IMR-90 (cell line): Measurements from ENCODE around the gene TATDN2. TPM values are rescaled to one million over a fixed set of nuclear protein-coding genes. Genes with fewer than 3 reads are reported as not detected.

Source experiments
- ATAC-seq: fragments of 200-7000 bp; cut with Tn5 transposase; 2 replicates; pipeline ENCODE4 v1.9.1; 2020; ENCODE audit warnings: low read depth, mild to moderate bottlenecking, moderate library complexity
- BruUV-seq: library from RNA; stranded (reverse); fragments of 400-500 nt; replicated peaks from 2 replicates; lab custom pipeline; 2021; lab: Mats Ljungman, UMichigan
- CTCF ChIA-PET: fragments of 300-600 bp; formaldehyde crosslinking; extraction: SDS; loops from one replicate; lab custom pipeline; 2021; ENCODE audit warnings: antibody characterized with exemption; lab: Yijun Ruan, JAX
- POLR2A ChIA-PET: fragments of 300-600 bp; sonication (Branson Sonifier 250); formaldehyde crosslinking; loops from one replicate; lab custom pipeline; 2022; ENCODE audit warnings: antibody characterized with exemption; ENCODE audit not compliant: unreplicated experiment; lab: Charles Lee
- DNase-seq: peaks from one replicate; pipeline ENCODE4 v3.0.0; 2013
- H2AFZ ChIP-seq: replicated peaks from 2 replicates; pipeline ENCODE3; 2013; ENCODE audit warnings: low read length, mild to moderate bottlenecking; ENCODE audit not compliant: poor library complexity
- H2AK5ac ChIP-seq: 2 replicates; pipeline ENCODE4 v1.6.1; 2013; ENCODE audit warnings: low read depth, low read length, inconsistent platforms
- H2AK9ac ChIP-seq: replicated peaks from 2 replicates; pipeline ENCODE3; 2013; ENCODE audit warnings: mild to moderate bottlenecking, low read depth, low read length, moderate library complexity; ENCODE audit not compliant: poor library complexity
- H2BK120ac ChIP-seq: 2 replicates; pipeline ENCODE4 v1.6.1; 2013; ENCODE audit warnings: low read depth, low read length, inconsistent platforms
- H2BK15ac ChIP-seq: 3 replicates; pipeline ENCODE4 v1.6.1; 2013; ENCODE audit warnings: low read depth, low read length, inconsistent platforms
- H2BK20ac ChIP-seq: 2 replicates; pipeline ENCODE4 v1.6.1; 2013; ENCODE audit warnings: low read depth, mild to moderate bottlenecking, inconsistent platforms, low read length, moderate library complexity
- H2BK5ac ChIP-seq: 2 replicates; pipeline ENCODE4 v1.6.1; 2013; ENCODE audit warnings: mild to moderate bottlenecking, low read depth, low read length, inconsistent platforms; ENCODE audit not compliant: poor library complexity, severe bottlenecking
- H3K14ac ChIP-seq: replicated peaks from 2 replicates; pipeline ENCODE4 v1.6.1; 2013; ENCODE audit warnings: low read depth, low read length, inconsistent platforms
- H3K18ac ChIP-seq: 2 replicates; pipeline ENCODE4 v1.6.1; 2013; ENCODE audit warnings: low read depth, low read length, control low read depth
- H3K23ac ChIP-seq: 2 replicates; pipeline ENCODE4 v1.6.1; 2013; ENCODE audit warnings: low read depth, low read length, inconsistent platforms
- H3K27ac ChIP-seq: 2 replicates; pipeline ENCODE4 v1.5.1; 2013; ENCODE audit warnings: mild to moderate bottlenecking, control low read depth, low read length; ENCODE audit not compliant: insufficient read depth
- H3K27me3 ChIP-seq: 2 replicates; pipeline ENCODE4 v1.6.1; 2013; ENCODE audit warnings: low read length; ENCODE audit not compliant: control insufficient read depth, insufficient read depth
- H3K36me3 ChIP-seq: 2 replicates; pipeline ENCODE4 v1.6.1; 2013; ENCODE audit warnings: low read length, mixed read lengths; ENCODE audit not compliant: control insufficient read depth, insufficient read depth
- H3K4ac ChIP-seq: 2 replicates; pipeline ENCODE4 v1.6.1; 2013; ENCODE audit warnings: low read depth, low read length, inconsistent platforms
- H3K4me1 ChIP-seq: 2 replicates; pipeline ENCODE4 v1.6.1; 2013; ENCODE audit warnings: low read length, mixed read lengths; ENCODE audit not compliant: control insufficient read depth, insufficient read depth
- H3K4me2 ChIP-seq: 2 replicates; pipeline ENCODE4 v1.6.1; 2013; ENCODE audit warnings: low read depth, mild to moderate bottlenecking, control low read depth, low read length, moderate library complexity
- H3K4me3 ChIP-seq: 2 replicates; pipeline ENCODE4 v1.5.1; 2013; ENCODE audit warnings: low read depth, mild to moderate bottlenecking, control low read depth, low read length, moderate library complexity; ENCODE audit not compliant: insufficient read depth
- H3K56ac ChIP-seq: 2 replicates; pipeline ENCODE4 v1.6.1; 2013; ENCODE audit warnings: low read length, inconsistent platforms; ENCODE audit not compliant: insufficient read depth; ENCODE audit errors: extremely low read depth
- H3K79me1 ChIP-seq, 2 experiments: 2 replicates each; pipeline ENCODE4 v1.6.1; 2013; ENCODE audit warnings: low read length in 2 of 2, inconsistent platforms in 1 of 2, low read depth in 1 of 2
- H3K9ac ChIP-seq: 2 replicates; pipeline ENCODE4 v1.6.1; 2013; ENCODE audit warnings: low read depth, low read length, control low read depth
- H3K9me1 ChIP-seq: 2 replicates; pipeline ENCODE4 v1.6.1; 2013; ENCODE audit warnings: low read length, inconsistent platforms; ENCODE audit not compliant: insufficient read depth
- H3K9me3 ChIP-seq: 2 replicates; pipeline ENCODE4 v1.6.1; 2013; ENCODE audit warnings: low read length; ENCODE audit not compliant: control insufficient read depth, insufficient read depth
- H4K20me1 ChIP-seq: 2 replicates; pipeline ENCODE4 v1.6.1; 2013; ENCODE audit warnings: low read length, inconsistent platforms; ENCODE audit not compliant: insufficient read depth
- H4K5ac ChIP-seq: 2 replicates; pipeline ENCODE4 v1.6.1; 2013; ENCODE audit warnings: mild to moderate bottlenecking, low read depth, low read length, control low read depth
- H4K8ac ChIP-seq, 2 experiments: 2 replicates each; pipeline ENCODE4 v1.6.1; 2013; ENCODE audit warnings: low read depth in 2 of 2, low read length in 2 of 2, control low read depth in 1 of 2, inconsistent platforms in 1 of 2
- H4K91ac ChIP-seq: 2 replicates; pipeline ENCODE4 v1.6.1; 2013; ENCODE audit warnings: low read depth, low read length, inconsistent platforms; ENCODE audit not compliant: insufficient read depth
- BHLHE40 ChIP-seq: fragments of 150-350 bp; IDR thresholded peaks from 2 replicates; pipeline ENCODE4 v1.6.1; 2016; ENCODE audit warnings: mild to moderate bottlenecking, low read depth, low read length
- CHD1 ChIP-seq: IDR thresholded peaks from 2 replicates; pipeline ENCODE4 v1.6.1; 2012; ENCODE audit warnings: low read depth, low read length, improper control_type of control experiment
- NFE2L2 ChIP-seq: fragments of 150-350 bp; IDR thresholded peaks from 2 replicates; pipeline ENCODE4 v1.6.1; 2016; ENCODE audit warnings: low read depth, mild to moderate bottlenecking, low read length
- RFX5 ChIP-seq: IDR thresholded peaks from 2 replicates; pipeline ENCODE4 v1.8.0; 2012; ENCODE audit warnings: low read depth, mild to moderate bottlenecking, low read length, moderate library complexity
- SMC3 ChIP-seq: fragments of 150-350 bp; IDR thresholded peaks from 2 replicates; pipeline ENCODE4 v1.6.1; 2016; ENCODE audit warnings: low read depth, mild to moderate bottlenecking, antibody characterized with exemption, low read length, moderate library complexity
- WGBS, 2 experiments: methylation state at CpG; one replicate each; pipeline versions ENCODE4 v1.1.5 to v1.1.7; 2013; ENCODE audit warnings: missing lambda C conversion rate in 2 of 2; ENCODE audit not compliant: insufficient read length in 1 of 2; ENCODE audit errors: extremely low coverage in 2 of 2; 5-methylcytosine and 5-hydroxymethylcytosine counted together
- dilution Hi-C: fragments of 300-500 bp; cut with HindIII; formaldehyde crosslinking; loops from one replicate; pipeline ENCODE4 v1.14.3; 2018; ENCODE audit warnings: low sequenced_read_pairs; ENCODE audit not compliant: unreplicated experiment
- in situ Hi-C: fragments of 300-500 bp; cut with MboI; formaldehyde crosslinking; loops from 3 replicates; pipeline ENCODE4 v1.14.3; 2019; ENCODE audit warnings: low sequenced_read_pairs, inconsistent platforms, mixed read lengths
- intact Hi-C: fragments of 100-400 bp; cut with micrococcal nuclease; formaldehyde crosslinking; loops from 2 replicates; pipeline ENCODE4 v1.10.0; 2022
- polyA plus RNA-seq, 3 experiments: library from polyadenylated mRNA; depleted of rRNA; stranded (reverse); fragments of >200 nt; gene quantifications; 2 replicates each; pipeline ENCODE4 v1.2.3, GENCODE V29; 2012; ENCODE audit warnings: low replicate concordance in 1 of 3
- total RNA-seq: library from RNA; depleted of rRNA; stranded (reverse); fragments of >200 nt; gene quantifications from 2 replicates; pipeline ENCODE4 v1.2.3, GENCODE V29; 2012

Gene TATDN2
- total and polyA plus RNA-seq, 2 of the 4 experiments (the other 2 are of a cell fraction), result 9.0 to 18.8 TPM

DNA sequence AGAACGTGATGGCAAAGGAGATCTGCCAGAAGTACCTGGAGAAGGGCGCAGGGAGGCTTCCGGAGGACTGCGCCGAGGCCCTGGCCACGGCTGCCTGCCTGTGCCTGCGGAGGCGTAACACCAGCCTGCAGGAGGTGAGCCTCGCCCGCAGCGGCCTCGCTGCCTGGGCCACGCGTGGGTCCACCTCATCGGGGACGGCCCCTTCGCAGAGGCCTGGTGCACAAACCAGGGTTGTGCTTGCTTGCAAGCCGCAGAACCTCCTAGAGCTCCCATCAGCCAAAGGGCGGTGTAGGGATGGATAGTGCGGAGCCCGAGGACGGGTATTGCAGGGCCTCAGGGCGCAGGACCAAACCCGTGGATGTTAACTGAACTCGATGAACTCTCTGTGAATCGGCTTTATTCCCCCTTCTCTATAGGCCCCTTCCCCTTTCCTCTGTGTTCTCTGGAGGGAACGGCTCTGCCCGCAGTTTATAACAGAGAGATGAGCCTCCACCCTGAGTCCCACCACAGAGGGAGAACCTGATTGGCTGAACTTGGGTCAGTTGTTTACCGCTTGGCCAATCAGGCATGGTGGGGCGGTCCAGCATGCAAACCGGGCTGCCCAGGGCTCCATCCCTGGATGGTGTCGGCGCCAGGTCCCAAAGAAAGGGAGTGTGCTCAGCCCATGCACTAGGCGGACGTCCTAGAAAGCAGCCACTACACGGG lies 13.6 kb upstream of the TATDN2 start:
- Histone ChIP-seq H4K8ac (no peak overlapping the region), H3K79me1 (no peaks in the 10 kb centered on the region), H3K4me2 (no peak overlapping the region), H3K18ac (no peak overlapping the region), H2AK9ac (peak overlapping the region; percentile 28), H3K36me3 (peaks cover 21% of the 10 kb centered on the region), H3K9ac (no peak overlapping the region), H2AFZ (no peak overlapping the region), H3K9me1 (peaks cover 7% of the 10 kb centered on the region; the same call in 1 of the 2 replicates), H3K27ac (no peak overlapping the region), H4K91ac (no peak overlapping the region), H3K27me3 (no peaks in the 10 kb centered on the region), H3K9me3 (no peaks in the 10 kb centered on the region), H3K4me1 (no peaks in the 10 kb centered on the region), H2BK20ac (no peak overlapping the region), H2BK5ac (no peak overlapping the region), H2AK5ac (no peak overlapping the region), H4K5ac (no peak overlapping the region), H4K20me1 (no peaks in the 10 kb centered on the region), H2BK120ac (no peak overlapping the region), H2BK15ac (no peak overlapping the region), H3K56ac (no peak overlapping the region), H3K4me3 (no peak overlapping the region), H3K14ac (no peak overlapping the region), H3K23ac (no peak overlapping the region), H3K4ac (no peak overlapping the region)
- ChIA-PET CTCF (no interaction called here), POLR2A (no interaction called here)
- no TSS peak for BruUV-seq
- DNase-seq (no peak), ATAC-seq (no peak)
- dilution Hi-C loops (no loop called here), intact Hi-C loops (no loop called here), in situ Hi-C loops (no loop called here)
- WGBS, 2 experiments, result 96% methylated on average over 19 of the region's 36 CpGs; no CpG with 5 or more reads in 1 of the 2 experiments
- TF ChIP-seq NFE2L2 (no peak), RFX5 (no peak), BHLHE40 (no peak), CHD1 (no peak), SMC3 (no peak)
